Fibroblast of skin of right quadriceps (primary cell): ENCODE results near the gene PTBP1.

Experiments
- DNase-seq: peaks from one replicate; pipeline ENCODE4 v3.0.0-alpha.2; 2013

Gene PTBP1

DNA sequence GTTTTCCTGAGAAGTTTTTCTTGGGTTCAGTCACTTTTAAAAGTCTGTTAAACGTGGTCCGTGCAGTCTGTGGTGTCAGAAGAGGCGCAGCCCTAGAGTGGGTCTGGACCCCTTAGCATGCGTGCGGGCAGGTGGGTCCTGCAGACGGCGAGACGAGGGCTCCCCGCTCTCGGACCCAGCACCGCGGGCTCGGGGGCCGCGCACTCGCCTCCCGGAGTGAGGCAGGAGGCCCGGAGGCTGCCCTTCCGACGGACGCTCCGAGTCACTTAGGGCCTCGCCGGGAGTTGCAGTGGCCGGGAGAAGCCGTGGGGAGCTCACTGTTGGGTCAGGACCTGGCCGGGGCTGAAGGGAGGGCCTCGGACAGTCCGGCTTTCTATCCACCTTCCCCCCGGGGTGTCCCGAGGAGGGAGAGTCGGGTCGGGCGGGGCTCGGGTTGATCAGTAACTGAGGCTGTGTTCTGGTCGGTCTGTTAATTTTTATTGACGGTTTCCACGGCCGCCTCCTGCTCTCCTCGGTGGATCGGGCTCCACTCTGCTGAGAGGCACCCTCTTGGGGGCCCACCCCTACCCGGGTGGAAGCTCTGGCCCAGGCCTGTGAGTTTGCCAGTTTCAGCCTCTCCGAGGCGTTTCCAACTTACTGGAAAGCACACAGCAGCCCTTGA is 1.3 kb downstream of the PTBP1 start:
- no peak for DNase-seq

GRCh38 chr19:799076-799881 is 2.0 kb downstream of the PTBP1 start:
- DNase-seq = peak; percentile 55

GRCh38 chr19:800360-801029 is 3.2 kb downstream of the PTBP1 start:
- DNase-seq = no peak

GRCh38 chr19:801030-801860 is 4.0 kb downstream of the PTBP1 start:
- peak; percentile 20 for DNase-seq

GRCh38 chr19:801861-802497 is 4.7 kb downstream of the PTBP1 start:
- DNase-seq = no peak

GRCh38 chr19:802498-803098 is 5.3 kb downstream of the PTBP1 start:
- DNase-seq = peak; percentile 22

GRCh38 chr19:803099-803561 is 5.9 kb downstream of the PTBP1 start:
- DNase-seq = no peak

GRCh38 chr19:803686-804418 is 6.6 kb downstream of the PTBP1 start:
- DNase-seq = no peak

- no peak for DNase-seq
Measured at GRCh38 chr19:804419-805165, 7.3 kb downstream of the PTBP1 start.

GRCh38 chr19:805166-805551 is 7.9 kb downstream of the PTBP1 start:
- DNase-seq = no peak

DNA sequence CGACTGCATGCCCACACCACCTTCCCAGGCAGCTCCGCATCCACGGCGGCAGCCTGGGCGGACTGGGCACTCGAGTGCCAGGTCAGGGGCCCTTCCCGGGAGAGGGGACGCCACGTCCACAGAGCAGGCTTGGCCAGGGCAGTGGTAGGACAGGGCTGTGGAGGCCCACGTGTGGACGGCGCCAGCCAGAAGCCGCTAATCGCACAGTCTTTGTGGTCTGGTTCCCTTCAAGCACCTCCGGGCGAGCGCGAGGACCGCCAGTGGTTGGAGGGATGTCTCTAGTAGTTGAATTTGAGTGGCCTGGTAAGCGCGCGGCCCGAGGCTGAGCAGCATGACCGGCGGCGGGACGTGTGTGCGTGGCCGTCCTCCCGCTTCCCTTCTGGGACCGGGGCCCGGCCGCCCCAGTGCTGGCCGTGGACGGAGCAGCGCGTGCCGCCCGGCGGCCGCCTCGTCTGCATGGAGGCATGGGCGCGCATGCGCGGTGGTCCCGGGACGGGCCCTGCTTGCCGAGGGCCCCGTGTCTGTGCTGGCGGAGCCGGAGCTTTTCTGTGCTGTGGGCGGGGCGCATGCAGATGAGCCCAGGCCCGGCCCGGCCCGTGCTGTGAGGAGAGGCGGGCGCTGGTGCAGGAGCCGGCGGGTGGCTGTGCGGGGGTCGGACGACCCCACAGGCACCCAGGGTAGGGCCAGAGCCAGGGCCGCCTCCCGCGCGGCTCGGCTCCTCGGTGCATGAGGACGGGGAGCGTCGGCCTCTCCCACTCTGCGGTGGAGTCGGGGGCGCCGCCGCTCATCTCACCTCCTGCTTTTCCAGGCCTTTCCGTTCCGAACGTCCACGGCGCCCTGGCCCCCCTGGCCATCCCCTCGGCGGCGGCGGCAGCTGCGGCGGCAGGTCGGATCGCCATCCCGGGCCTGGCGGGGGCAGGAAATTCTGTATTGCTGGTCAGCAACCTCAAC is 8.6 kb downstream of the PTBP1 start:
- DNase-seq = no peak

DNA sequence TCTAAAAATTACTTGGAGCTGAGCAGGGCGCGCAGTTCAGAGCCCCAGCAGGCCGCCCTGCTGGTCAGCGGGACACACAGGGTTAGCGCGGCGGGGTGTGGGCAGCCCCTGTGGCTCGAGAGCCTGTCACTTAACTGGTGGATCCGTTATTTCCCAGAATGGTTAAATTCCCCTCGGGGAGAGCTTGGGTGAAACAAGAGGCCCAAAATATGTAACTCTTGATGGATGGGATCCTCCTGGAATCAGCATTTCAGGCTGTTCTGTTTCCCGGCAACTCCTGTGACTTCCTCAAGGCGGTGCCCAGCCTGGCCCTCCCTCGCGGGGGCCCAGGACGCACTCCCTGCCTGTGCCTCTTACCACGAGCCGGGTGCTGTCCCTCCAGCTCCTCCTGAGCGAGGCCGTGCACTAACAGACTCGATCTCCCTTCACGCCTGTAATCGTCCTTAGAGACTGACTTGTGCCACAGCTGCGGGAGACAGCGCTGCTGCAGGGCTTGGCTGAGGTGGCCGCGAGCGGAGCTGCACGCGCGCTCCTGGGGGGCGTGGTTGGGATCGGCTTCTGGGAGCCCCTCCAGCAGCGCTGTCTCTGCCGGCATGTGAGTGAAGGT is 9.7 kb downstream of the PTBP1 start:
- no peak for DNase-seq

- no peak for DNase-seq
Measured at GRCh38 chr19:807627-808422, 10.6 kb downstream of the PTBP1 start.

DNA sequence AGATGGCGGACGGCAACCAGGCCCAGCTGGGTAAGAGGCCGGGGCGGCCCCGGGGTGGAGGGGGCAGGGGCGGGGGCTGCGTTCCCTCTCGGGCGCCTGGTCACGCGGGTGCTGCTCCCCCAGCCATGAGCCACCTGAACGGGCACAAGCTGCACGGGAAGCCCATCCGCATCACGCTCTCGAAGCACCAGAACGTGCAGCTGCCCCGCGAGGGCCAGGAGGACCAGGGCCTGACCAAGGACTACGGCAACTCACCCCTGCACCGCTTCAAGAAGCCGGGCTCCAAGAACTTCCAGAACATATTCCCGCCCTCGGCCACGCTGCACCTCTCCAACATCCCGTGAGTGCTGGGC is 11.1 kb downstream of the PTBP1 start:
- no peak for DNase-seq

- DNase-seq = no peak
Measured at GRCh38 chr19:810077-810855, 13.0 kb downstream of the PTBP1 start.

GRCh38 chr19:810883-811489 is 13.7 kb downstream of the PTBP1 start:
- DNase-seq = no peak
